Psoas muscle (tissue), 8 donors: ENCODE measurements around the gene GPC1. TPM values are rescaled to one million over a fixed set of nuclear protein-coding genes. Genes with fewer than 3 reads are reported as not detected.

Experiments used
- ATAC-seq, 4 donors: fragments of 200-7000 bp; cut with Tn5 transposase; one replicate each; pipeline ENCODE4 v1.9.1; 2020; ENCODE audit warnings: moderate library complexity in 3 of 4, mild to moderate bottlenecking in 2 of 4
- DNase-seq, 2 donors: peaks; one replicate each; pipeline ENCODE4 v3.0.0-alpha.2; 2020
- H3K27ac ChIP-seq: fragments of 200-600 bp; one replicate; pipeline ENCODE4 v1.8.0; 2022
- H3K27me3 ChIP-seq, 3 donors: fragments of 200-600 bp in 1 of 3; one replicate each; pipeline versions ENCODE4 v1.6.1 to v1.8.0; 2013 to 2022; ENCODE audit warnings: low read length in 2 of 3, mild to moderate bottlenecking in 2 of 3, moderate library complexity in 1 of 3; ENCODE audit not compliant: insufficient read depth in 3 of 3
- H3K36me3 ChIP-seq, 2 donors: fragments of 200-600 bp in 1 of 2; one replicate each; pipeline versions ENCODE4 v1.6.1 to v1.8.0; 2013 to 2022; ENCODE audit warnings: low read depth in 1 of 2, mild to moderate bottlenecking in 1 of 2, moderate library complexity in 1 of 2; ENCODE audit not compliant: insufficient read depth in 1 of 2
- H3K4me1 ChIP-seq: fragments of 200-600 bp; one replicate; pipeline ENCODE4 v1.8.0; 2022
- H3K4me3 ChIP-seq: fragments of 200-600 bp; one replicate; pipeline ENCODE4 v1.8.0; 2022; ENCODE audit warnings: mild to moderate bottlenecking
- H3K9me3 ChIP-seq: fragments of 200-600 bp; one replicate; pipeline ENCODE4 v1.8.0; 2022
- CTCF ChIP-seq: fragments of 200-600 bp; IDR thresholded peaks from one replicate; pipeline ENCODE4 v1.8.0; 2022; ENCODE audit warnings: antibody characterized with exemption
- WGBS, 3 donors: extraction: QIAGEN DNeasy Blood & Tissue Kit; methylation state at CpG; one replicate each; pipeline versions ENCODE4 v1.1.6 to v1.1.7; 2013; 5-methylcytosine and 5-hydroxymethylcytosine counted together
- intact Hi-C, 2 donors: fragments of 100-400 bp; cut with DNase I; formaldehyde crosslinking; loops; one replicate each; pipeline versions ENCODE4 v1.11.0 to v1.14.2; 2022
- polyA plus RNA-seq, 3 donors: library from polyadenylated mRNA; stranded (reverse); fragments of 200-250 nt; gene quantifications; one replicate each; pipeline ENCODE4 v1.2.3, GENCODE V29; 2013
- total RNA-seq, 4 donors: library from RNA; stranded (reverse); fragmentation: NEBNext Ultra II Directional in 2 of 4; extraction: Animal tissue kit (Norgen Biotek cat#: 25700) in 2 of 4; gene quantifications; one replicate each; pipeline versions ENCODE4 v1.2.1 to v1.2.4, GENCODE V29; 2021 to 2023
- donor health status: healthy with polysubstance abuse.
- donor health status: DM: no; HTN: no; CAD: no; lungs with moderate emphysema.
- donor health status: Bipolar disorder and iron deficiency.
- donor health status: healthy.
- donor health status: DM: yes; HTN: yes; CAD: no.
- donor health status: DM: no; HTN: no; CAD: no.
- donor health status: DM: no; HTN: no; CAD: no.
- donor health status: DM: yes; HTN: yes; CAD: no.

GPC1 gene
- total and polyA plus RNA-seq, 7 donors: 85.4 to 180 (median 116) TPM

GRCh38 chr2:240449764-240450531, 14.5 kb downstream of the GPC1 start:
- 59 to 62% (median 61%) methylated on average over 22 of the region's 22 CpGs for WGBS, 3 donors
- H3K4me1 ChIP-seq: peaks cover 59% of the 10 kb centered on the region
- peaks cover 0 to 11% of the 10 kb centered on the region in 2 donors for H3K36me3 ChIP-seq
- H3K27me3 ChIP-seq: no peaks in the 10 kb centered on the region
- ATAC-seq (peak in 3 of 4 donors; percentile 7 to 14 (median 7)), DNase-seq (peak in 1 of 2 donors; percentile 37)
- intact Hi-C loops: no loop called here
- no peak for TF ChIP-seq CTCF
- H3K4me3 ChIP-seq: no peak overlapping the region
- peak overlapping the region; percentile 46 for H3K27ac ChIP-seq
- H3K9me3 ChIP-seq: no peaks in the 10 kb centered on the region

- peaks cover 0 to 7% of the 10 kb centered on the region in 2 donors for H3K36me3 ChIP-seq
- no peak overlapping the region for H3K4me3 ChIP-seq
- no peaks in the 10 kb centered on the region for H3K9me3 ChIP-seq
- ATAC-seq: no peak
- peaks cover 59% of the 10 kb centered on the region for H3K4me1 ChIP-seq
- no peak for TF ChIP-seq CTCF
- H3K27me3 ChIP-seq: no peaks in the 10 kb centered on the region
- DNase-seq: peak; percentile 14 to 42
- H3K27ac ChIP-seq: peak overlapping the region; percentile 46
- 45 to 62% (median 46%) methylated on average over 14 to 16 of the region's 16 CpGs for WGBS, 3 donors
- intact Hi-C loops: no loop called here
These were observed 15.2 kb downstream of the GPC1 start for GRCh38 chr2:240450532-240451107.

GRCh38 chr2:240451108-240451611, 15.7 kb downstream of the GPC1 start:
- Histone ChIP-seq H3K4me1 (peaks cover 59% of the 10 kb centered on the region), H3K36me3 (peaks cover 0 to 2% of the 10 kb centered on the region in 2 donors), H3K9me3 (no peaks in the 10 kb centered on the region), H3K27me3 (no peaks in the 10 kb centered on the region), H3K27ac (peak overlapping the region; percentile 46), H3K4me3 (peak overlapping the region; percentile 58)
- intact Hi-C loops: no loop called here
- peak in 3 of 4 donors; percentile 28 to 44 (median 35) for ATAC-seq
- 28 to 56% (median 35%) methylated on average over 13 of the region's 13 CpGs for WGBS, 3 donors
- peak; percentile 26 to 65 for DNase-seq
- TF ChIP-seq CTCF: no peak

- DNase-seq: peak; percentile 17 to 60
- H3K27me3 ChIP-seq: no peaks in the 10 kb centered on the region
- no peak for TF ChIP-seq CTCF
- peak overlapping the region; percentile 46 for H3K27ac ChIP-seq
- peak overlapping the region; percentile 58 for H3K4me3 ChIP-seq
- 46 to 51% (median 47%) methylated on average over 19 to 20 of the region's 20 CpGs for WGBS, 3 donors
- H3K4me1 ChIP-seq: peaks cover 52% of the 10 kb centered on the region
- no peaks in the 10 kb centered on the region for H3K36me3 ChIP-seq
- intact Hi-C loops: no loop called here
- ATAC-seq: peak; percentile 1 to 5 (median 4)
- no peaks in the 10 kb centered on the region for H3K9me3 ChIP-seq
These were observed 16.5 kb downstream of the GPC1 start for GRCh38 chr2:240451791-240452461.
